Activated T-helper 1 cell treated with Interleukin-2 at 50 U/mL for 16 hours (primary cell): Measurements from ENCODE around the gene DYRK1B.
A peak's percentile ranks its signal among the peaks of the same experiment; 100 is the strongest.
"Not testable (repeated sequence)": the region's sequence is repeated elsewhere in the genome, so short reads cannot be mapped to it uniquely, and the experiment has no call there.

Source experiments
- DNase-seq: peaks from one replicate; pipeline ENCODE4 v3.0.0-alpha.2; 2020; ENCODE audit warnings: low read depth

Gene DYRK1B

GRCh38 chr19:39830406-39830805 lies 3.6 kb downstream of the DYRK1B start:
- no peak for DNase-seq

- DNase-seq: no peak
These were observed 4.2 kb downstream of the DYRK1B start for GRCh38 chr19:39829702-39830275.

- DNase-seq: no peak
These were observed 5.3 kb downstream of the DYRK1B start for GRCh38 chr19:39828654-39829032.

GRCh38 chr19:39828015-39828653 lies 5.8 kb downstream of the DYRK1B start:
- no peak for DNase-seq

- no peak for DNase-seq
These were observed 6.7 kb downstream of the DYRK1B start for GRCh38 chr19:39827216-39827615.

- DNase-seq: no peak
These were observed 7.5 kb downstream of the DYRK1B start for GRCh38 chr19:39826311-39826945.

- DNase-seq: no peak
These were observed 8.4 kb downstream of the DYRK1B start for GRCh38 chr19:39825531-39826076.

GRCh38 chr19:39825093-39825463 lies 8.9 kb downstream of the DYRK1B start:
- DNase-seq: no peak

GRCh38 chr19:39824143-39825092 lies 9.5 kb downstream of the DYRK1B start:
- DNase-seq: peak; percentile 72

- DNase-seq: no peak
These were observed 10.3 kb downstream of the DYRK1B start for GRCh38 chr19:39823686-39824085.

GRCh38 chr19:39820696-39821095 lies 13.3 kb downstream of the DYRK1B start:
- no peak for DNase-seq

GRCh38 chr19:39819786-39820185 lies 14.2 kb downstream of the DYRK1B start:
- DNase-seq: no peak

- DNase-seq: no peak
These were observed 15.3 kb downstream of the DYRK1B start for GRCh38 chr19:39818626-39819097.

- DNase-seq: no peak
These were observed 15.9 kb downstream of the DYRK1B start for GRCh38 chr19:39817888-39818561.

- no peak for DNase-seq
These were observed 17.5 kb downstream of the DYRK1B start for GRCh38 chr19:39816287-39817048.

GRCh38 chr19:39814595-39814994 lies 19.4 kb downstream of the DYRK1B start:
- no peak for DNase-seq

GRCh38 chr19:39814111-39814510 lies 19.9 kb downstream of the DYRK1B start:
- DNase-seq: not testable (repeated sequence)

GRCh38 chr19:39813264-39813993 lies 20.5 kb downstream of the DYRK1B start:
- no peak for DNase-seq

GRCh38 chr19:39811064-39811463 lies 22.9 kb downstream of the DYRK1B start:
- no peak for DNase-seq

GRCh38 chr19:39810424-39810823 lies 23.5 kb downstream of the DYRK1B start:
- no peak for DNase-seq
